ENCODE measurements around the gene BDH1. TPM values are rescaled to one million over a fixed set of nuclear protein-coding genes. Genes with fewer than 3 reads are reported as not detected.

The BDH1 gene
- total RNA-seq, 2 donors from 2014 or later, result 2.3 to 9.1 TPM

DNA sequence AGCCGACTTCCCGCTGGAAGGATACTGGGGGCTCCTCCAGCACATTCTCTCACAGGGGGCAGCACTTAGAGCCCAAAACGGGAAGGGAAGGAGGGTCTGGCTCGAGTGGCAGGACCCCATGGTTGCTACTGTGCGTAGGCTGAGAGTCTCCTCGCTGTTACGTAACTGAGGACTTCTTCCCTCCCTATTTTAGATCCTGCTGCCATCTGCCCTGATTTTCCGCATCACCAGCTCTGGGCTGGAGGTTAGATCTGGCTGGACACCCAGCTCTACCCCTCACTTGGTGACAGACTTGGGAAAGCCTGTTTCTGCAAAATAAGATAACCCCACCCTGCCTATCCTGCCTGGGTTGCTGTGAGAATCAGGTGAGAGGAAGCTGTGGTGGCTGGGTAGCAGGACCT lies 47.7 kb downstream of the BDH1 start:
- Histone ChIP-seq H3K27me3 (no peaks in the 10 kb centered on the region), H3K9me3 (no peaks in the 10 kb centered on the region), H3K36me3 (replicated peaks in 1 of 2; ENCODE audit: insufficient read depth in 1 of 2, low read depth in 2 of 2) (no peaks in the 10 kb centered on the region), H3K4me3 (no peak overlapping the region), H3K27ac (no peak overlapping the region), H3K4me1 (peaks cover 5% of the 10 kb centered on the region)
- DNase-seq (no peak), ATAC-seq (no peak)
- no peak for TF ChIP-seq POLR2A (IDR thresholded peaks at IDR 0.05)
- TF ChIP-seq, protein P1, sequence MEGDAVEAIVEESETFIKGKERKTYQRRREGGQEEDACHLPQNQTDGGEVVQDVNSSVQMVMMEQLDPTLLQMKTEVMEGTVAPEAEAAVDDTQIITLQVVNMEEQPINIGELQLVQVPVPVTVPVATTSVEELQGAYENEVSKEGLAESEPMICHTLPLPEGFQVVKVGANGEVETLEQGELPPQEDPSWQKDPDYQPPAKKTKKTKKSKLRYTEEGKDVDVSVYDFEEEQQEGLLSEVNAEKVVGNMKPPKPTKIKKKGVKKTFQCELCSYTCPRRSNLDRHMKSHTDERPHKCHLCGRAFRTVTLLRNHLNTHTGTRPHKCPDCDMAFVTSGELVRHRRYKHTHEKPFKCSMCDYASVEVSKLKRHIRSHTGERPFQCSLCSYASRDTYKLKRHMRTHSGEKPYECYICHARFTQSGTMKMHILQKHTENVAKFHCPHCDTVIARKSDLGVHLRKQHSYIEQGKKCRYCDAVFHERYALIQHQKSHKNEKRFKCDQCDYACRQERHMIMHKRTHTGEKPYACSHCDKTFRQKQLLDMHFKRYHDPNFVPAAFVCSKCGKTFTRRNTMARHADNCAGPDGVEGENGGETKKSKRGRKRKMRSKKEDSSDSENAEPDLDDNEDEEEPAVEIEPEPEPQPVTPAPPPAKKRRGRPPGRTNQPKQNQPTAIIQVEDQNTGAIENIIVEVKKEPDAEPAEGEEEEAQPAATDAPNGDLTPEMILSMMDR (IDR thresholded peaks at IDR 0.05), result no peak
- WGBS, 2 donors, result 75 to 78% methylated on average over 6 to 8 of the region's 8 CpGs
- intact Hi-C loops (cut with DNase I), result no loop called here

DNA sequence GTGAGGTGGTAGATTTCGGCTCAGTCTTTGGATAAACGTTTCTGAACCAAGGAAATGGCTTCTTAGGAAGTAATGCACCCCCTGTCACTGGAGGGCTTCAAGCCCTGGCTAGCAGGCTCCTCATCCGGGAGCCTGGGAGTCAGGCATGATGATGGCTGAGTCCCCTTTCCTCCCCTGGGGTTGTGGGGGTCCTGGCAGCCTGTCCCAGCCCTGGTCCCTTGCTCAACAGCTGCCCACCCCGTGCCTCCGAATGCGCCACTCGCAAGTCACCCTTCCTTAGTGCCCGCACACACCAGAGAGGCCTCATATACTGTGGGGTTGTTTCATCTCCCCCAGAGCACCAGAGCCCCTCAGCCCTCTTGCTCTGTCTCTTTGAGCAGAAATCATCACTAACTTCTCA lies 48.2 kb downstream of the BDH1 start:
- Histone ChIP-seq H3K9me3 (no peaks in the 10 kb centered on the region), H3K27ac (no peak overlapping the region), H3K27me3 (no peaks in the 10 kb centered on the region), H3K36me3 (replicated peaks in 1 of 2; ENCODE audit: insufficient read depth in 1 of 2, low read depth in 2 of 2) (no peaks in the 10 kb centered on the region), H3K4me1 (peaks cover 5% of the 10 kb centered on the region), H3K4me3 (no peak overlapping the region)
- TF ChIP-seq, protein P1 (IDR thresholded peaks at IDR 0.05), result no peak
- TF ChIP-seq POLR2A (IDR thresholded peaks at IDR 0.05), result no peak
- WGBS, 2 donors, result 59 to 71% methylated on average over 8 of the region's 8 CpGs
- ATAC-seq (no peak), DNase-seq (no peak)
- intact Hi-C loops (cut with DNase I), result no loop called here

DNA sequence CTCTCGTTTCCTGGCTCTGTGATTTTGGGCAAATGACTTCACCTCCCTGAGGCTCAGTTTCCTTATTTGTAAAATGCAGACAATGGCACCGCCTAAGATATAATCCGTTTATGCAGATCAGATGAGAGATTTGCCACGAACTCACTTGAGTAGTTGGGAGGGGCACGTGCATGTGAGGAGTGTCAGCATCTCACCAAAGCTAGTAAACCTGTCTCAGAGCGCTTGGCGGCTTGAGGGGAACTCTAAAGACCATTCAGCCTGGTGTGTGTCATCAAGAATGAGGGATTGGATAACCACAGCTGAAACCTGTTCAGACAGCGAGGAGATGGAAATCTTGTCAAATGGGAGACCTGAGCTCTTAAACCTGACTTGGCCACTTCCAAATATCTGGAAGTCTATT lies 48.7 kb downstream of the BDH1 start:
- Histone ChIP-seq H3K27ac (no peak overlapping the region), H3K4me1 (peaks cover 5% of the 10 kb centered on the region), H3K9me3 (no peaks in the 10 kb centered on the region), H3K36me3 (replicated peaks in 1 of 2; ENCODE audit: insufficient read depth in 1 of 2, low read depth in 2 of 2) (no peaks in the 10 kb centered on the region), H3K27me3 (no peaks in the 10 kb centered on the region), H3K4me3 (no peak overlapping the region)
- intact Hi-C loops (cut with DNase I), result no loop called here
- TF ChIP-seq POLR2A (IDR thresholded peaks at IDR 0.05), result no peak
- TF ChIP-seq, protein P1 (IDR thresholded peaks at IDR 0.05), result no peak
- no peak for DNase-seq
- no peak for ATAC-seq
- 71 to 88% methylated on average over 8 of the region's 8 CpGs for WGBS, 2 donors

DNA sequence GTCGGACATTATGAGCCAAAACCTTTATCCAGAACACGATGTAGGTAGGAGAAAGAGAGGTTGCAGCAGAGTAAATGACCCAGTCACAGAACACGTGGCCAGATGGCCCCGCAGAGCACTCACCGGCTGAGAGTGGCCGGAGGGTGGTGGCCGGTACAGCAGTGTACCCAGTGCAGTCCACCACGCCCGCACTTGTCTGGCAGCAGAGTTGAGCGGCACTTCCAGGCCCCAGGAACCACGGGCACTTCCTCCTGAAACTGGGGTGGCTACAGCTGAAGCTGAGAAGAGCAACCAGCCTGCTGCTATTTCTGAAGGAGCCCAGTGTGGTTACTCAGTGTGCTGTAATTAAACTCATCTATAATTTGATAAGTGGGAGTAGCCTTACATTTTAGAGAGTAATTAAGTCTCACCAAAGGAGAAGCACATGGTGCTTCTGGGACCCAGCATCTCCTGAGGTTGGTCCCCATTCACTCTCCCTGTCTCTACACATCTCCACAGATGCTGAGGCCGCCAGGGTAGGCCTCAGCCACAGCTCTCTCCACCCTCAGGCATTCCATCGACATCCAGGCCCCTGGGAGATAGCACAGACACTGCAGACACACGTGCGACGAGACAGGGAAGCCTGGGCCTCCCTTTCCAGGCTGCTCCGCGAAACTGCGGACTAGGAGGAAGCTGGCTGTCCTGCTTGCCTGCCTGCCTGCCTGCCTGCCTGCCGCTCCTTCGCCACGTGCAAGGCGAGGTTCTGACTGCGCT lies 49.8 kb downstream of the BDH1 start:
- H3K27ac ChIP-seq, result no peak overlapping the region
- H3K27me3 ChIP-seq, result no peaks in the 10 kb centered on the region
- ATAC-seq (no peak), DNase-seq (no peak)
- intact Hi-C loops (cut with DNase I), result no loop called here
- no peak overlapping the region for H3K4me3 ChIP-seq
- no peaks in the 10 kb centered on the region for H3K9me3 ChIP-seq
- TF ChIP-seq, protein P1 (IDR thresholded peaks at IDR 0.05), result no peak
- TF ChIP-seq POLR2A (IDR thresholded peaks at IDR 0.05), result no peak
- peaks cover 5% of the 10 kb centered on the region for H3K4me1 ChIP-seq
- H3K36me3 ChIP-seq (replicated peaks in 1 of 2; ENCODE audit: insufficient read depth in 1 of 2, low read depth in 2 of 2), result no peaks in the 10 kb centered on the region
- WGBS, 2 donors, result 81 to 85% methylated on average over 16 to 24 of the region's 24 CpGs

DNA sequence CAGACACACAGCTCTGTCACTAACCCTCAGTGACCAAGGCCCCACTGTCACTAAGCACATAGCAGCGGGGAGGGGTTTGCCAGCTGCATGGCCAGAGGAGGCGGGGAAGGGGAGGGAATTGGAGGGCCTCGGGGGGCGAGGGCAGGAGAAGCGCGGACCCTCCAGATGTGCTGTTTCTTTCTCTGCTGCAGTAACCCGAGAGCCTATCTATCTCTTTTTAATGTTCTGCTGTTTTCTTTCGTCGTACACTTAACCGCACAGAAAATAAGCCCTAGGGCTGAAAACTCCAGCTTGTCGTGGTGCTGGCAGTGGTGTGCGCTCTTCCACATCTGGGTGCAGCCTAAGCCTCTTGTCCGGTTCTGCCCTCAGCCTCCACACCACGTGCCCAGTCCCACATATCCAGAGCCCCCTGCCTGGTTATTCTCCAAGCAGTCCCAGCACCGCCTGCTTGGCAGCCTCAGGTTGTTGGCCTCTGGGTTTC lies 51.1 kb downstream of the BDH1 start:
- peaks cover 3% of the 10 kb centered on the region for H3K4me1 ChIP-seq
- 63 to 79% methylated on average over 15 of the region's 15 CpGs for WGBS, 2 donors
- no peak overlapping the region for H3K27ac ChIP-seq
- no peak overlapping the region for H3K4me3 ChIP-seq
- DNase-seq (no peak), ATAC-seq (no peak)
- intact Hi-C loops (cut with DNase I), result no loop called here
- no peaks in the 10 kb centered on the region for H3K36me3 ChIP-seq (replicated peaks in 1 of 2; ENCODE audit: insufficient read depth in 1 of 2, low read depth in 2 of 2)
- no peaks in the 10 kb centered on the region for H3K27me3 ChIP-seq
- TF ChIP-seq POLR2A (IDR thresholded peaks at IDR 0.05), result no peak
- H3K9me3 ChIP-seq, result no peaks in the 10 kb centered on the region
